GM19438 (cell line): ENCODE measurements around the gene SLC25A41.

Experiments
- ATAC-seq: cut with Tn5 transposase; IDR thresholded peaks from one replicate; pipeline ENCODE4 v1.9.1; 2021; ENCODE audit warnings: low read depth; ENCODE audit not compliant: unreplicated experiment

Gene SLC25A41

GRCh38 chr19:6378041-6378440, 55.5 kb downstream of the SLC25A41 start:
- ATAC-seq, result no peak

- ATAC-seq, result no peak
These were observed 56.9 kb downstream of the SLC25A41 start for GRCh38 chr19:6376512-6377190.
